ENCODE data around the gene KDM4C.

Gene KDM4C

DNA sequence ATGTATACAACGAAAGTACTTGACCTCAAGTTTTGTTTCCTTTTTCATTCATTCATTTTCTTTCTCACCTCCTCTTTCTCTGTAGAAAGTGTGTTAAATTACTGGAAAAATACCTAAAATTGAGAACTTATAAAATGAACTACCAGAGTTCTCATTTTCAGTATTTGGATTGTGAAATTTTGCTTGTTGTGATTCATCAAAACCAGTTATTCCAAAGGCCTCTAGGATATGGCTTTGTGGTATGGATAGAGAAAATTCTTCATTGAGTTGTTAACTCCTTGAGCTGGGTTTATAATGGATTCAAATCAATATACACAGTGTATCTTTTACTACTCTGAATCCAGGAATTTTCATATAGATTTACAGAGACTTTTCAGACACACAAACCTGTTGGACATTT lies 287.6 kb downstream of the KDM4C start:
- no peak overlapping the region for H3K4me3 ChIP-seq (replicated peaks; ENCODE audit: low read depth, low read length)
- TF ChIP-seq, protein P1, sequence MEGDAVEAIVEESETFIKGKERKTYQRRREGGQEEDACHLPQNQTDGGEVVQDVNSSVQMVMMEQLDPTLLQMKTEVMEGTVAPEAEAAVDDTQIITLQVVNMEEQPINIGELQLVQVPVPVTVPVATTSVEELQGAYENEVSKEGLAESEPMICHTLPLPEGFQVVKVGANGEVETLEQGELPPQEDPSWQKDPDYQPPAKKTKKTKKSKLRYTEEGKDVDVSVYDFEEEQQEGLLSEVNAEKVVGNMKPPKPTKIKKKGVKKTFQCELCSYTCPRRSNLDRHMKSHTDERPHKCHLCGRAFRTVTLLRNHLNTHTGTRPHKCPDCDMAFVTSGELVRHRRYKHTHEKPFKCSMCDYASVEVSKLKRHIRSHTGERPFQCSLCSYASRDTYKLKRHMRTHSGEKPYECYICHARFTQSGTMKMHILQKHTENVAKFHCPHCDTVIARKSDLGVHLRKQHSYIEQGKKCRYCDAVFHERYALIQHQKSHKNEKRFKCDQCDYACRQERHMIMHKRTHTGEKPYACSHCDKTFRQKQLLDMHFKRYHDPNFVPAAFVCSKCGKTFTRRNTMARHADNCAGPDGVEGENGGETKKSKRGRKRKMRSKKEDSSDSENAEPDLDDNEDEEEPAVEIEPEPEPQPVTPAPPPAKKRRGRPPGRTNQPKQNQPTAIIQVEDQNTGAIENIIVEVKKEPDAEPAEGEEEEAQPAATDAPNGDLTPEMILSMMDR (IDR thresholded peaks at IDR 0.05; ENCODE audit: low read depth, low read length, missing control alignments), result no peak
- no peak for DNase-seq (ENCODE audit: extremely low read depth, low read depth)

DNA sequence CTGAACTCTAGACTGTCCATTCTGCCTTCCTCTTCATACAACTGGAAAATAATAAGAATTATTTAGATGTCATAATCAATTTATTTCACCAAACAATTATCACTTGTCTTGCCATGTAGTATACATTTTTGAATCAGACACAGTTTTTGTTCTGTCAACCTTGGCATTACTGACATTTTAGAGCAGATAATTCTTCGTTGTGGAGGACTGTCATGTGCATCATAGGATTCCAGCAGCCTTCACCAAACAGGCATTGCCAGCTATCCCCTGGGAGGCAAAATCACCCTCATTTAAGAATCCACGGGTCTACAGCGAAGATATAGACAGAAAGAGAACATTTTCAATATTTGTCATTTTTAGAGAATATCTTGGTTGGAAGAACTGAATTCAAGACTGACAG lies 293.9 kb downstream of the KDM4C start:
- TF ChIP-seq, protein P1 (IDR thresholded peaks at IDR 0.05; ENCODE audit: low read depth, low read length, missing control alignments), result no peak
- no peak for DNase-seq (ENCODE audit: extremely low read depth, low read depth)
- H3K4me3 ChIP-seq (replicated peaks; ENCODE audit: low read depth, low read length), result no peak overlapping the region

DNA sequence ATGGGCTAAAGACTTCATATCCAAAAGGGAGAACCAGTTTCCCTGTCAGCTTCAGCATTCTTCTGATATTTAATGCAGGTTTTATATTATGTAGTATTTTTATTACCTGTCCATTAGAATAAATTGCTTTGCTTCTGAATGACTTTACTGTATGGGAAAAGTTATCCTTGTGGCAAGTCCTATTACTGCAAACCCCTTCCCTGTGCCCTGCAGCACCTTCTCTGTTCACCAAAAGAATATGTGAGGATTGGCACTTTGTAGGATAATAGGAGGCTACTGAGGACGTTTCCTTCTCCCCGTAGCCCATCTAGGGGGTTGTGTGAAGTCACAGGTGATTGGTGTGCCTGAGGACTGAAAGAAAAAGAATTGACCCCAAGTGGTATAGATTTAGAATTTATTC lies 296.1 kb downstream of the KDM4C start:
- no peak for DNase-seq (ENCODE audit: extremely low read depth, low read depth)
- H3K4me3 ChIP-seq (replicated peaks; ENCODE audit: low read depth, low read length), result no peak overlapping the region
- TF ChIP-seq, protein P1 (IDR thresholded peaks at IDR 0.05; ENCODE audit: low read depth, low read length, missing control alignments), result no peak

DNA sequence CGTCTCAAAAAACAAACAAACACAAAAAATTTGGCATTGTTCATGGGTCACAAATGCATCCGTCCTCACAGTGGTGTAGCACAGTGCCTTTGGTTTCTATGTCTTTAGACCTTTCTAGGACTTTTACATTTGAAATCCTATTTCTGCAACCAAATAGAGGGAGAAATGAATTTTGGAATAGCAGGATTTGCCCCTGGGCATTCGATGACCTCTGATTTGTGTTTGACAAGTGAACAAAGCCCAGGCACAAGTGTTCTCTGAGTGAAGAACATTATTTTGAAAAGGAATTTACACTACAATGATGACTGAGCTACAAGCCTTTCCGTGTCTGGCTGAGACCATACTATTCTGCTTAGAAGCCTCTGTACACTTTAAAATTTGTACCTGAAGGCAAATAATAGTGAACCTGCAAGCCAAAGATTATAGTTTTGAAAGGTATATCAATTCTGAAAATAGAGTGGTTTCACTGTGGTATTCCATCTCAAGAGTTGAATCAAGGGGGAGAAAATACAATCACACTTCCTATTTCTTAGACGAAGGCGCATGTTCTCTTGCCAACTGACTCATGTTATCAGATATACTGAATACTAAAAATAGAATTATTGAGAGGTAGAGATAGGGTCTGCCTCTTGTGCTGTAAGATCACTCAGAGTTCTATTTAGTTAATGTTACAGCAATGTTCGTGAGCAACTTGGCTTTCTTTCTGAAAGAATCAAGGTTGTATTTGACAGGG lies 297.6 kb downstream of the KDM4C start:
- TF ChIP-seq, protein P1 (IDR thresholded peaks at IDR 0.05; ENCODE audit: low read depth, low read length, missing control alignments), result no peak
- DNase-seq (ENCODE audit: extremely low read depth, low read depth), result no peak
- no peak overlapping the region for H3K4me3 ChIP-seq (replicated peaks; ENCODE audit: low read depth, low read length)

DNA sequence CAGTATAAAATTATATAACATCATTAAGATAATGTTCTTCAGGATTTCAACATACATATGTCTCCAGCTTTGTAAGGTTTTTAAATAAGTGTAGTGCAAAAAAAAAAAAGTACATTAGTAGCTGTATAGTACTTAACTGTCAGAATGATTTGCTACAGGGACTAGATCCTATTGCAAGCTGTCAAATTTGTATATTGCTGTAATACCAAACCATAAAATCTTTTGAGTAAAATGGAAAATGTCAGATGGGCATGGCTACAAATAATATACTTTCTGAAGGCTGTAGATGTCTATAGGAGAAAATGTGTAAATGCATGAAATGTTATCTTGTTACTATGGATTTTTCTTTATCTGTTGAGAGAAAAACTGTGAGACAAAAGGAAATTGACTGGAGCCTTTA lies 298.5 kb downstream of the KDM4C start:
- DNase-seq (ENCODE audit: extremely low read depth, low read depth), result no peak
- TF ChIP-seq, protein P1 (IDR thresholded peaks at IDR 0.05; ENCODE audit: low read depth, low read length, missing control alignments), result no peak
- no peak overlapping the region for H3K4me3 ChIP-seq (replicated peaks; ENCODE audit: low read depth, low read length)

DNA sequence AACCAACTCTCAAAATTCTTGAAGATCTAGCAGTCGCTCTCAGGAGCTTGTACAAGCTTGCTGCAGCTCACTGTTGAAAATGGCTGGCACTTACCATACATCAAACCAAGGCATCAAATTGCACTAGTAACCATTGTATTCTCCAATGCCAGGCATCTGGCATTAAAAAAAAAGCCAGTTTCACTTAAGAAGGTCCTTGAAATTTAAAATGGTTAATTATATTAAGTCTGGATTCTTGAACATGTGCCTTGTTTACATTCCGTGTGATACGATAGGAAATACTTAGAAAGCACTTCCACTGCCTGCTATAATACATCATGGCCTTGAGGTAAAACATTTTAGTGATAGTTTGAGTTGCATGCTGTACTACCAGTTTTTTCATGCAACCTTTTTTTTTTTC lies 300.7 kb downstream of the KDM4C start:
- TF ChIP-seq, protein P1 (IDR thresholded peaks at IDR 0.05; ENCODE audit: low read depth, low read length, missing control alignments), result no peak
- no peak overlapping the region for H3K4me3 ChIP-seq (replicated peaks; ENCODE audit: low read depth, low read length)
- DNase-seq (ENCODE audit: extremely low read depth, low read depth), result no peak

DNA sequence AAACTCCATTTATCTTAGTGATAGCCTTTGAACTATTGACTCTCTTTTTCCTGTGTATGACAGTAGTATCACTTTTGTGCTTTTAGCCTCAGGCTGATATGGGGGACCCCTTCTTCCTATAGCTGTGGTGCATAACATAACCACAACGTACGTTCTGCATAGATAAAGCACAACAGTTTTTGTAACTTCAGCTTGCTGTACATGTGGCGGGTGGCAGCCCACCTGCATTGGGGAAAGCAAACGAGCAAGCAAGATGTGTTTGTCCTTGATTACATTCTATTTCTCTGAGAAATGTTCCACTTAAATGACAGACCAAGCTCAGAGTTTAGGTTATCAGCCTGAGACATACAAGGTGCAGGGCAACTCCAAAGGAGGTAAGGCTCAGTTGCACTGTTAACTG lies 309.4 kb downstream of the KDM4C start:
- TF ChIP-seq, protein P1 (IDR thresholded peaks at IDR 0.05; ENCODE audit: low read depth, low read length, missing control alignments), result no peak
- H3K4me3 ChIP-seq (replicated peaks; ENCODE audit: low read depth, low read length), result no peak overlapping the region
- no peak for DNase-seq (ENCODE audit: extremely low read depth, low read depth)

All from HFF-Myc (cell line).